Fibroblast of villous mesenchyme (primary cell): ENCODE measurements around the gene FOXK2. TPM values are rescaled to one million over a fixed set of nuclear protein-coding genes. Genes with fewer than 3 reads are reported as not detected.
A peak's percentile ranks its signal among the peaks of the same experiment; 100 is the strongest.

ENCODE experiments used
- DNase-seq: peaks from one replicate; pipeline ENCODE4 v3.0.0-alpha.2; 2010; ENCODE audit warnings: low read depth
- H3K4me3 ChIP-seq: 2 replicates; pipeline ENCODE4 v1.5.1; 2011; ENCODE audit warnings: low read depth, mild to moderate bottlenecking, low read length
- CTCF ChIP-seq: IDR thresholded peaks from 2 replicates; pipeline ENCODE4 v1.5.1; 2012; ENCODE audit warnings: low read depth, mild to moderate bottlenecking, low read length; ENCODE audit not compliant: insufficient read depth
- total RNA-seq: library from RNA; depleted of rRNA; stranded (reverse); fragments of >200 nt; gene quantifications from 2 replicates; pipeline ENCODE4 v1.2.3, GENCODE V29; 2012

FOXK2 gene
- total RNA-seq, 1 donor: 46.6 TPM

GRCh38 chr17:82587234-82588086 lies 67.9 kb downstream of the FOXK2 start:
- TF ChIP-seq CTCF: no peak
- no peak for DNase-seq

GRCh38 chr17:82588266-82589175 lies 69.0 kb downstream of the FOXK2 start:
- DNase-seq: no peak
- no peak for TF ChIP-seq CTCF
- no peak overlapping the region for H3K4me3 ChIP-seq

More at GRCh38 chr17:82587234-82588086, 67.9 kb downstream of the FOXK2 start:
- no peak overlapping the region for H3K4me3 ChIP-seq

GRCh38 chr17:82589851-82590180 lies 70.3 kb downstream of the FOXK2 start:
- DNase-seq: no peak
- no peak overlapping the region for H3K4me3 ChIP-seq
- TF ChIP-seq CTCF: no peak

- no peak for DNase-seq
- no peak overlapping the region for H3K4me3 ChIP-seq
- no peak for TF ChIP-seq CTCF
Measured at GRCh38 chr17:82590216-82590615, 70.7 kb downstream of the FOXK2 start.

GRCh38 chr17:82590881-82591539 lies 71.5 kb downstream of the FOXK2 start:
- no peak overlapping the region for H3K4me3 ChIP-seq
- no peak for DNase-seq
- TF ChIP-seq CTCF: no peak

GRCh38 chr17:82592289-82592766 lies 72.8 kb downstream of the FOXK2 start:
- DNase-seq: peak; percentile 29
- no peak for TF ChIP-seq CTCF
- H3K4me3 ChIP-seq: no peak overlapping the region
